ENCODE measurements around the gene NOS1.

Gene NOS1

GRCh38 chr12:117363056-117363662, 1.7 kb upstream of the NOS1 start:
- no peak for DNase-seq

DNA sequence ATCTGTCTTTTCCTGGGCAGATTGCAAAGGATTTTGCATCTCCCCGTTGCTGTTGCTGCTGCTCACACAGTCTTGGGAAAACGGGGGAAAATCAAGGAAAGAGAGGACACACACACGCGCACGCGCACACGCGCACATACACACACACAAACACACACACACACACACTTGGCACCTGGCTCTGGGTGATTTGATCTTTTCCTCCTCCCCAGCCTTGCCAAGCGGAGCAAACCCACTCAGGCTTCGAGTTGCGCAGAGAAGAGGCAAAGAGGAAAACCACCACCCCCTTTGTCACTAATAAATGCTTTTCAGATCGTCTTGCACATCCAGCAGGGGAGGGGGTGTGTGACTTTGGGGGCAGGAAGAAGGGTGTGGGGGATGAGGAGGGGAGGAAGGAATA, 965 bp upstream of the NOS1 start:
- DNase-seq = no peak

GRCh38 chr12:117361905-117362304, 479 bp upstream of the NOS1 start:
- DNase-seq = no peak

DNA sequence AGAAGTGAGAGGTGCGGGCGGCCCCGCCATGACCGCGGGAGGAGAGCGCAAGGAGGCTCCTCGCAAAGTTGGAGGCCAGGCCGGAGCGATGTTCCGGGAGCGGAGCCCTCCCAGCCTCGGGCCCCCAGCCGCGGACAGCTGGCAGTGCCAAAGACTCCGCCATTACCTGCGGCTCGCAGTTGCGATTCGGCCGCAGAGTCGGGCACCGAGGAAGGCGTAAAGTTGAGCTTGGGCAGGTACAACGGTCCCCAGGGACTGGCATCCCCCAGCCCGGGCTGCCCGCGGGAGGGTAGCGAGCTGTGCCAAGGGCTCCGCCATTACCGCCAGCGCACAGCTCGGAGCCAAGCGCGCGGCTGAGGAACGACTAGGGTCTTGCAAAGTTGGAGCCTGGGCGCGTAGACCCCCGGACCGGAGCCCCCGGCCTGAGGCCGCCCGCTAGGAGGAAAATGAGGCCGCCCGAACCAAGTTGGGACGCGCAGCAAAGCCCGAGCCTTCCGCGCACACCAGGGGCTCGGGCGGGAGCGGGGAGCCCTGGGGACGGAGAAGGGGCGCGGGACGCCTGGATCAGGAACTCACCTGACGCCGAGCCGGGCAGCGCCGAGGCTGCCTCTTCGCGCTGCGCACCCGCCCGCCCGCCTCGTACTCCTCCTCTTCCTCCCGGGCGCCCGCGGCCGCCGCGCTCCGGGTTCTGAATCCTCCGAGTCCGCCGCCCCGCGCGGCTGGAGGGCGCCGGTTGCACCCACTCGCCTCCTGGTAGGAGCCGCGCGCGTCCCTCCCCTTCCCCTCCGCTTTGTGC, 677 bp downstream of the NOS1 start:
- no peak for DNase-seq

DNA sequence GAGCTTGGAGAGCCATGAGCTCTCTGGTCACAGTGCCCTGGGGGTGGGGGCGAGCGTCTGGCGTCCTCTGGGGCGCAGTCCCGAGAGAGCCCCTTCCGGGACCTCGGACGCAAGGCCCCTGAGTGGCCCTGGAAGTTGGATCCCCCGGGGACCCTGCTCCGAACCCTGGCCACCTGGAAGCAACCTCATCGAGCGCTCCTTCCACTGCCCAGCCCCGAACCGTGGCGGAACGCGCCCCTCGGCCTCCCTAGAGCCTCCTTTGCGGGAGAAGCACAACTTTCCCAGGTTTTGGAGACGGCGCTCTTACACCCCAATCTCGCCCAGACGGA, 1.2 kb downstream of the NOS1 start:
- no peak for DNase-seq

DNA sequence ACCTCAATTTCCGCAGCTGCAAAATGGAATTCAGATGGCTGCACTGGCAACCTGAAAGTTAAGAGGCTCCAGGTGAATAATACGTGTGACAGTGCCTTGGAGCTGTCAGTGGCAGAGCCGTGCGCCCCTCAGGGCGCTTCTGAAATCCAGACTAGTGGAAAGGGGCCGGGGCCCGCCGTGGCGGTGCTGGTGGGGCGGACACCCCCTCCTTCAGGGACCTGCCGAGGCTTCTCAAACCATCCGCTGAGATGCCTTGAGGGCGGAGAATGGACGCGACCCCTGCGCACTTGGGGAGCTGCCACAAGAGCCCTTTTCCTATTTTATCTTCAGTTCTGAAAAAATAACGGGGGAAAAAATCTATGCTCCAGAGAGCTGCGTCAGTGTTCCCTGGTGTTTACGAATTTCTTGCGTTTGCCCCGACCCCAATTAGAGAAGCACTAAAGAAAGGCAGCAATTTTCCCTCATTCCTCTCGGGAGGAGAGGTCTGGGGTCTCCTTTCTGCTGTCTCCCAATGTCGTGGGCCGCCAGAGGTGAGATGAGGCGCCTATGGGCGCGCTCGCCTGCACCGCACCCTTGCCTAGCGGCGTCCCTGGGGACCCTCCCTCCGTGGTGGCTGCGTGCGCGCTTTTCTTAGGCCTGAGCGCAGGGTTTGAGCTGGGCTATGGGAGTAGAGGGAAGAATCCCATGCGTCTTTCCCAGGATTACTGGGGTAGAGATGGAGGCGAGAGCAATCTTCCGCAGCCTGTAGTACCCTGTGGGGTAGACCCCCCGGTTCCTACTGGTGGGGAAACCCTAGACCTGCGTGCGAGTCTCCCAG, 2.2 kb downstream of the NOS1 start:
- no peak for DNase-seq

- no peak for DNase-seq
Observed at GRCh38 chr12:117356048-117356447, 5.4 kb downstream of the NOS1 start.

- DNase-seq = no peak
Observed at GRCh38 chr12:117352883-117353282, 8.5 kb downstream of the NOS1 start.

DNA sequence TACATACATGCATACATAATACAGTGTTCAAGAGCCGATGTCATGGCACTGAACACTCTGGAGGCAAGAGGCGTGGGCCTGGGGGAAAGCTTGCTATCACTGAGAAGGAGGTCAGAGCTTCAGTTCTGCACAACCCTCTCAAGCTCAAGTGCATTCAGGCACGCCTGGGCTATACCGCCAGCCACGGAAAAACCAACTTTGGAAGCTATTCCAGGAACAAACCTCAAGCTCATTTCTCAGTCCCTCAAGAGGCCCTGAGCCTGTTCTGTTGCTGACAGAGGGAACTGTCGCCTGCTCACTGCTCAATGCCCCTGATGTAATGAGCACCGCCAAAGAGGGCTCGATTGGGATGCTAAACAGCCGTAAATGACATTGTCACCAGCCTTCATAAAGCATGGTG, 9.2 kb downstream of the NOS1 start:
- no peak for DNase-seq

- DNase-seq = no peak
Observed at GRCh38 chr12:117350140-117350539, 11.3 kb downstream of the NOS1 start.

- DNase-seq = no peak
Observed at GRCh38 chr12:117347588-117347987, 13.8 kb downstream of the NOS1 start.

- no peak for DNase-seq
Observed at GRCh38 chr12:117344716-117345115, 16.7 kb downstream of the NOS1 start.

GRCh38 chr12:117343849-117344248, 17.6 kb downstream of the NOS1 start:
- no peak for DNase-seq

DNA sequence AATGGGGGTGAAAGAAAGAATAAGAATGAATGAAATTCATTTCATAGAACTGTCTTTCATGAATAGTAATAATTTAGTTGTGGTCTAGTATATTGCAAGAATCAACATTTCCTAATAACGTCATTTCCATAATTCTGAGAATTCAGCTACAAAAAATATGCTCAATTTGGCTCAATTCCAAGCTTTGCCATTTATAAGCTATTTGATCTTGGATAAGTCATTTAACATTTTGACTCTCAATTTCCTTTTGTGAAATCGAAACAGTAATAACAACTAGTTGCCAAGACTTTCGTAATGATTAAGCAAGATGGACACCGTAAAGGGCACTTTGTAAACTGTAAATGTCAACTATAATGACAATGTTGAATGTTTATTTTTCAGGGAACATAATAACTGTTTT, 18.1 kb downstream of the NOS1 start:
- DNase-seq = no peak

DNA sequence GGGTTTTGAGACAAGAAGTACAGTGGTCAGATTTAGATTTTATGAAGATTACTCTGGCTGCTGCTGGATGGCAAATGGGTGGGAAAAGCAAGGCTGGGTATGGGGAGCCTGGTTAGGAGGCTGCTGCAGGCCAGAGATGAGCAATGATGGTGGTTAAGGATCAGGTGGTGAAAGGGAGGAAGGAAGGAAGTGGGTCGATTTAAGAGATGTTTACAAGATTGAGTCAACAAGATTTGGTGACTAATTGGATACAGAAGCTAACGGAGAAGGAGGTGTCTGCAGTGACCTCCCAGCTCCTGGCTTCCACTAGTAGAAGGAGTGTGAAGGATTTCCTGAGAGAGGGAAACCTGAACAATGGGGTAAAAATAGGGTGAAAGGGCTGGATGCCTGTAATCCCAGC, 18.7 kb downstream of the NOS1 start:
- no peak for DNase-seq

DNA sequence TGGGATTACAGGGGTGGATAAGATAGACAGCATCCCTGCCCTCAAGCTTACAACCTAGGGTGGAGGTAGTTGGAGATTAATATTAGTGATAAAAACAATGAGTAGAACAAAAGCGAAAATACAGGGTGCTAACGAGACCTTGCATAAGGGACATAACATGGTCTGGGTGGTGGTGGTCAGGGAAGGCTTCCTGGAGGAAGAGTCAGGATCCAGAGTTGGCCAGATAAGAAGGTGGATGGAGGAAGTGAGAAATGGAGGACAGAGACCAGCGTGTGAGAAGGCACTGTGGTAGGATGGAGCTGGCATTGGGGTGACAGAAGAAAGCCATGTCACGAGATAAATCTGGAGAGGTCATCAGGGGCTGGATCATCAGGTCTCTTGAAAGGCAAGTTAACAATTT, 19.2 kb downstream of the NOS1 start:
- no peak for DNase-seq

GRCh38 chr12:117339104-117339503, 22.3 kb downstream of the NOS1 start:
- DNase-seq = no peak

GRCh38 chr12:117334855-117335587, 26.4 kb downstream of the NOS1 start:
- no peak for DNase-seq

DNA sequence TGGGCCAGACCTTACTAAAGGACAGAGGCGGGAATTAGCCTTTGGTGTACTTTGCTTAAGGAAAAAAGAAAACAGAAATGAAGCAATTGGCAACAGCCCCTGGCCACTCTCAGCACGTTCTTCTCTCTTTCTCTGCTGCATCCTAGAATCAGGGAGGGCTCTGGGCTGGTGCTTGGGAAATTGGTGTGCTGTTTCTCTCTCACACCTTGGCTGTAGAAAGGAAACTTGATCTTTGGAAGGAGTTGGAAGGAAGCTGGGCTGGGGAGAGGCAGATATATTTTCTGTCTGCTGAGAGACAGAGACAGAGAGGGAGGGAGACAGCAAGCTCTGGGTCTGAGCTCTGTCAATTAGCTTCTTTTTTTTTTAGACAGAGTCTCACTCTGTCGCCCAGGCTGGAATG, 27.4 kb downstream of the NOS1 start:
- no peak for DNase-seq

GRCh38 chr12:117333331-117333881, 28.0 kb downstream of the NOS1 start:
- DNase-seq = no peak

DNA sequence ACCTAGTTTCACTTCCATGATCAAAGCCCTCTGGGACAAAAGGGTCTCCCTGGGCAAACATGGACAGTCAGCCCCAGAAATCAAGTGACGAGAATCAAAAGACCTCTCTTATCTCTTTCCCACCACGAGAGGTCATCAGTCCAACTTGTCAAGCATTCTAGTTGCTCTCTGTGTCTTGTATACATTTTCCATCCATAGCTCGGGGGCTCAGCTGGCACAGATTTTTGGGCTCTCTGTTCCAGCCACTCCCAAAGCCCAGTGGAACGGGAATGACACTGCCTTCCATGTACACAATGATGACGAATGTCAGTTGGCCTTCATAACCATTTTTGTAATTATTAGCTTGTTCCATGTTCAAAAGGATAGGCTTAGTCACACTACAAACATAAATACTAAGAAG, 29.7 kb downstream of the NOS1 start:
- no peak for DNase-seq

GRCh38 chr12:117330441-117331113, 30.8 kb downstream of the NOS1 start:
- no peak for DNase-seq

Measured in effector CD8-positive, alpha-beta T cell (primary cell).